Mesothelial cell of epicardium (in vitro differentiated cells): ENCODE data around the gene PDHX. TPM values are rescaled to one million over a fixed set of nuclear protein-coding genes. Genes with fewer than 3 reads are reported as not detected.

Experiments used
- DNase-seq, 2 experiments: peaks; one replicate each; pipeline ENCODE4 v3.0.0; 2021; ENCODE audit warnings: low spot score in 2 of 2; ENCODE audit not compliant: unreplicated experiment in 2 of 2
- H3K27ac Mint-ChIP-seq: 2 replicates; pipeline ENCODE4 v1.8.0; 2021; ENCODE audit warnings: mixed read lengths
- H3K27me3 Mint-ChIP-seq: 2 replicates; pipeline ENCODE4 v1.8.0; 2021; ENCODE audit warnings: low read depth, mixed read lengths
- H3K36me3 Mint-ChIP-seq: 2 replicates; pipeline ENCODE4 v1.8.0; 2021; ENCODE audit warnings: mixed read lengths
- H3K4me1 Mint-ChIP-seq: 2 replicates; pipeline ENCODE4 v1.8.0; 2021; ENCODE audit warnings: mixed read lengths
- H3K4me3 Mint-ChIP-seq: 2 replicates; pipeline ENCODE4 v1.8.0; 2021; ENCODE audit warnings: mild to moderate bottlenecking, moderate library complexity, mixed read lengths
- H3K9me3 Mint-ChIP-seq: 2 replicates; pipeline ENCODE4 v1.8.0; 2021; ENCODE audit warnings: mixed read lengths
- CTCF ChIP-seq: fragments of 200-600 bp; sonication (generic); IDR thresholded peaks from one replicate; pipeline ENCODE4 v1.5.0; 2021; ENCODE audit warnings: antibody characterized with exemption; ENCODE audit not compliant: unreplicated experiment
- total RNA-seq: library from RNA; stranded (reverse); gene quantifications from 3 replicates; pipeline ENCODE4 v1.2.1, GENCODE V29; 2021

Gene PDHX
- total RNA-seq, 1 donor from 2014 or later: 43.0 TPM

DNA sequence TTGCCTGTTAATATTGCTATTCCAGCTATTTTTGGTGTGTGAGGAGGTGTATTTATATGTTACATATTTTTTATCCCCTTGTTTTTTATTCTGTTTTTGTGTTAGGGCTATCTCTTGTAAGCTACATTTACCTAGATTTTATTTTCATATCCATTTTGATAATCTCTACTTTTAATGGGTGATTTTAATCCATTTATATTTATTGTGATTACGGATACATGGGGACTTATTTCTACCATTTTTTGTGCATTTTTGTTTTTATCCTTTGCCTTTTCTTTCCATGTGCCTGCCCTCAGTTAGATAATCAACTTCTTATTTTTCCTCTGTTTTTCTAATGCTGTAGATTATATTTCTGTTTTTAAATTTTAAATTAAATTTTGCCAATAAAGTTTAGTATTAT, 28.3 kb downstream of the PDHX start:
- DNase-seq: no peak

GRCh38 chr11:34948696-34949095, 32.3 kb downstream of the PDHX start:
- peaks cover 28% of the 10 kb centered on the region for H3K36me3 Mint-ChIP-seq
- H3K4me3 Mint-ChIP-seq: no peak overlapping the region
- no peak for TF ChIP-seq CTCF
- H3K27ac Mint-ChIP-seq: no peak overlapping the region
- H3K9me3 Mint-ChIP-seq: peaks cover 8% of the 10 kb centered on the region
- no peaks in the 10 kb centered on the region for H3K27me3 Mint-ChIP-seq
- no peak for DNase-seq
- no peaks in the 10 kb centered on the region for H3K4me1 Mint-ChIP-seq

More for the DNA sequence above, 28.3 kb downstream of the PDHX start:
- Mint-ChIP-seq H3K4me1 (no peaks in the 10 kb centered on the region), H3K4me3 (no peak overlapping the region), H3K27ac (no peak overlapping the region), H3K36me3 (peaks cover 27% of the 10 kb centered on the region), H3K9me3 (peaks cover 8% of the 10 kb centered on the region), H3K27me3 (no peaks in the 10 kb centered on the region)
- no peak for TF ChIP-seq CTCF

DNA sequence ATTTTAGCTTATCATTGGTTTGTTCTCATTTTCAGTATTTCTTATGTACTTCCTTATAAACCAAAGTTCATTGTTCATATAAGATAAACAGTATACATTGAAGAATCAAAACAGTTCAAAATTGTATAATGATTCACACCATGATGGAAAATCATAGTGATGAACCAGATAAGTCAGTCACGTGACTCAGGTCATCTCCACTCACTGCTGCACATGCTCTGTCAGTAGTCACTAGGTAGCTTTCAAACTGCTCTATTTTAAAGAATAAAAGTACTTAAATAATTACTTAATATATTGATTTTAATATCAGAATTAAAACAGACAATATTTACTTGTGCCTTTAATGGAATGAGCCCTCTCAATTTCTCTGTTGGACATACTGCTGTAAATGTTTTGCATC, 37.5 kb downstream of the PDHX start:
- Mint-ChIP-seq H3K36me3 (peaks cover 21% of the 10 kb centered on the region), H3K4me3 (no peak overlapping the region), H3K4me1 (no peaks in the 10 kb centered on the region), H3K9me3 (peaks cover 3% of the 10 kb centered on the region), H3K27ac (no peak overlapping the region), H3K27me3 (no peaks in the 10 kb centered on the region)
- DNase-seq: no peak
- TF ChIP-seq CTCF: no peak

DNA sequence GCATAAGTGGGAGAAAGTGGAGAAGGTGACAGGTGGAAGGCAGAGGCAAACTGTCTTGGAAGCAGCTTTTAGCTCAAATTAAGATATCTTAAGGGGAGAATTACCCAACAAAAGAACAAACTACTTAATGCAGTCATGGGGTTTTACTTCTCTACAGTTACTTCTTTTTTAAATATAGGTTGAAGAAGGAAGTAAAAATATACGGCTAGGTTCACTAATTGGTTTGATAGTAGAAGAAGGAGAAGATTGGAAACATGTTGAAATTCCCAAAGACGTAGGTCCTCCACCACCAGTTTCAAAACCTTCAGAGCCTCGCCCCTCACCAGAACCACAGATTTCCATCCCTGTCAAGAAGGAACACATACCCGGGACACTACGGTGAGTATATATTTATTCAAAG, 40.8 kb downstream of the PDHX start:
- Mint-ChIP-seq H3K4me3 (no peak overlapping the region), H3K4me1 (peaks cover 4% of the 10 kb centered on the region), H3K27ac (no peak overlapping the region), H3K36me3 (peaks cover 16% of the 10 kb centered on the region), H3K27me3 (no peaks in the 10 kb centered on the region), H3K9me3 (peaks cover 3% of the 10 kb centered on the region)
- DNase-seq: no peak
- no peak for TF ChIP-seq CTCF

GRCh38 chr11:34957606-34958005, 41.2 kb downstream of the PDHX start:
- Mint-ChIP-seq H3K9me3 (peaks cover 3% of the 10 kb centered on the region), H3K27me3 (no peaks in the 10 kb centered on the region), H3K4me3 (no peak overlapping the region), H3K27ac (no peak overlapping the region), H3K4me1 (peaks cover 4% of the 10 kb centered on the region), H3K36me3 (peaks cover 16% of the 10 kb centered on the region)
- no peak for DNase-seq
- no peak for TF ChIP-seq CTCF

DNA sequence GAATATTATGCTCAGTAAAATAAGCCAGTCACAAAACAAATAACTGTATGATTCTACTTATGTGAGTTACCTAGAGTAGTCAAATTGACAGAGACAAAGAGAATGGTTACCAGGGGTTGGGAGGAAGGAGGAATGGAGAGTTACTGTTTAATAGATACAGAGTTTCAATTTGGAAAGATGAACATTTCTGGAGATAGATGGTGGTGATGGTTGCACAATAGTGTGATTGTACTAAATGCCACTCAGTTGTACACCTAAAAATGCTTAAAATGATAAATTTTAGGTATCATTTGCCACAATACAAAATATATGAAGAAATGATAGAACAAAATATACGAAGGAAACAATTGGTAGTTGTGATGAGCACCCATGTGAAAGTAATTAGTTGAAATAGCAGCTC, 43.4 kb downstream of the PDHX start:
- Mint-ChIP-seq H3K4me3 (no peak overlapping the region), H3K36me3 (peaks cover 12% of the 10 kb centered on the region), H3K27ac (no peak overlapping the region), H3K9me3 (no peaks in the 10 kb centered on the region), H3K27me3 (no peaks in the 10 kb centered on the region), H3K4me1 (peaks cover 4% of the 10 kb centered on the region)
- DNase-seq: no peak
- TF ChIP-seq CTCF: no peak
